ENCODE results near the gene UGT3A2. TPM values are rescaled to one million over a fixed set of nuclear protein-coding genes. Genes with fewer than 3 reads are reported as not detected.
"Not testable (repeated sequence)": the region's sequence is repeated elsewhere in the genome, so short reads cannot be mapped to it uniquely, and the experiment has no call there.

UGT3A2 gene
- total RNA-seq, 1 donor from 2014 or later = 0.86 TPM

GRCh38 chr5:36028816-36029465 is 37.7 kb downstream of the UGT3A2 start:
- Histone ChIP-seq H4K20me1 (ENCODE audit: insufficient read depth, low read length) (no peaks in the 10 kb centered on the region), H3K9ac (ENCODE audit: low read length) (no peak overlapping the region), H3K27me3 (ENCODE audit: insufficient read depth, low read length) (no peaks in the 10 kb centered on the region), H3K27ac (ENCODE audit: low read depth, low read length) (no peak overlapping the region), H3K4me2 (ENCODE audit: low read length) (no peak overlapping the region), H3K4me1 (ENCODE audit: insufficient read depth, low read length) (no peaks in the 10 kb centered on the region), H3K9me3 (ENCODE audit: insufficient read depth, low read depth, low read length) (no peaks in the 10 kb centered on the region), H3K79me2 (ENCODE audit: insufficient read depth, low read length) (no peaks in the 10 kb centered on the region), H3K36me3 (ENCODE audit: insufficient read depth, low read length) (no peaks in the 10 kb centered on the region), H2AFZ (ENCODE audit: low read depth, low read length) (no peak overlapping the region), H3K4me3 (ENCODE audit: insufficient read depth, low read depth, low read length) (no peak overlapping the region)
- DNase-seq (ENCODE audit: low read depth) (no peak), FAIRE-seq (no peak)
- H3K27ac Mint-ChIP-seq (ENCODE audit: unreplicated experiment) = no peak overlapping the region
- H3K4me1 Mint-ChIP-seq (ENCODE audit: low read depth, unreplicated experiment) = peaks cover under 1% of the 10 kb centered on the region
- H3K27me3 Mint-ChIP-seq (ENCODE audit: low read depth, unreplicated experiment) = peaks cover 4% of the 10 kb centered on the region
- no peak for TF ChIP-seq EZH2 (IDR thresholded peaks at IDR 0.05; ENCODE audit: insufficient read depth, low read length)
- no peak for TF ChIP-seq CTCF (IDR thresholded peaks at IDR 0.05; ENCODE audit: insufficient read depth, low read depth, low read length)
- H3K4me3 Mint-ChIP-seq (ENCODE audit: unreplicated experiment) = no peak overlapping the region
- peaks cover 11% of the 10 kb centered on the region for H3K9me3 Mint-ChIP-seq (ENCODE audit: unreplicated experiment)
- peaks cover 3% of the 10 kb centered on the region for H3K36me3 Mint-ChIP-seq (ENCODE audit: low read depth, unreplicated experiment)

GRCh38 chr5:36027711-36028110 is 39.0 kb downstream of the UGT3A2 start:
- Histone ChIP-seq H3K4me1 (ENCODE audit: insufficient read depth, low read length) (no peaks in the 10 kb centered on the region), H3K27me3 (ENCODE audit: insufficient read depth, low read length) (no peaks in the 10 kb centered on the region), H4K20me1 (ENCODE audit: insufficient read depth, low read length) (no peaks in the 10 kb centered on the region), H3K27ac (ENCODE audit: low read depth, low read length) (no peak overlapping the region), H3K4me2 (ENCODE audit: low read length) (no peak overlapping the region), H3K9ac (ENCODE audit: low read length) (no peak overlapping the region), H3K4me3 (ENCODE audit: insufficient read depth, low read depth, low read length) (no peak overlapping the region), H2AFZ (ENCODE audit: low read depth, low read length) (no peak overlapping the region), H3K79me2 (ENCODE audit: insufficient read depth, low read length) (no peaks in the 10 kb centered on the region), H3K36me3 (ENCODE audit: insufficient read depth, low read length) (no peaks in the 10 kb centered on the region), H3K9me3 (ENCODE audit: insufficient read depth, low read depth, low read length) (no peaks in the 10 kb centered on the region)
- TF ChIP-seq CTCF (IDR thresholded peaks at IDR 0.05; ENCODE audit: insufficient read depth, low read depth, low read length) (no peak), EZH2 (IDR thresholded peaks at IDR 0.05; ENCODE audit: insufficient read depth, low read length) (no peak)
- peaks cover 8% of the 10 kb centered on the region for H3K4me1 Mint-ChIP-seq (ENCODE audit: low read depth, unreplicated experiment)
- H3K36me3 Mint-ChIP-seq (ENCODE audit: low read depth, unreplicated experiment) = peaks cover 5% of the 10 kb centered on the region
- H3K27ac Mint-ChIP-seq (ENCODE audit: unreplicated experiment) = no peak overlapping the region
- FAIRE-seq (no peak), DNase-seq (ENCODE audit: low read depth) (no peak)
- H3K4me3 Mint-ChIP-seq (ENCODE audit: unreplicated experiment) = no peak overlapping the region
- H3K9me3 Mint-ChIP-seq (ENCODE audit: unreplicated experiment) = peaks cover 18% of the 10 kb centered on the region
- H3K27me3 Mint-ChIP-seq (ENCODE audit: low read depth, unreplicated experiment) = peaks cover 4% of the 10 kb centered on the region

GRCh38 chr5:36026706-36027465 is 39.8 kb downstream of the UGT3A2 start:
- no peaks in the 10 kb centered on the region for H4K20me1 ChIP-seq (ENCODE audit: insufficient read depth, low read length)
- H3K4me3 Mint-ChIP-seq (ENCODE audit: unreplicated experiment) = no peak overlapping the region
- TF ChIP-seq EZH2 (IDR thresholded peaks at IDR 0.05; ENCODE audit: insufficient read depth, low read length) = no peak
- TF ChIP-seq CTCF (IDR thresholded peaks at IDR 0.05; ENCODE audit: insufficient read depth, low read depth, low read length) = no peak
- no peaks in the 10 kb centered on the region for H3K9me3 ChIP-seq (ENCODE audit: insufficient read depth, low read depth, low read length)
- no peaks in the 10 kb centered on the region for H3K27me3 ChIP-seq (ENCODE audit: insufficient read depth, low read length)
- H3K79me2 ChIP-seq (ENCODE audit: insufficient read depth, low read length) = no peaks in the 10 kb centered on the region
- H3K27ac Mint-ChIP-seq (ENCODE audit: unreplicated experiment) = no peak overlapping the region
- H3K4me2 ChIP-seq (ENCODE audit: low read length) = no peak overlapping the region
- H3K4me1 Mint-ChIP-seq (ENCODE audit: low read depth, unreplicated experiment) = peaks cover 15% of the 10 kb centered on the region
- H3K9me3 Mint-ChIP-seq (ENCODE audit: unreplicated experiment) = peaks cover 18% of the 10 kb centered on the region
- no peak for FAIRE-seq
- no peak for DNase-seq (ENCODE audit: low read depth)
- no peak overlapping the region for H3K9ac ChIP-seq (ENCODE audit: low read length)
- H3K4me1 ChIP-seq (ENCODE audit: insufficient read depth, low read length) = no peaks in the 10 kb centered on the region
- H3K36me3 ChIP-seq (ENCODE audit: insufficient read depth, low read length) = no peaks in the 10 kb centered on the region
- no peak overlapping the region for H3K4me3 ChIP-seq (ENCODE audit: insufficient read depth, low read depth, low read length)
- no peak overlapping the region for H3K27ac ChIP-seq (ENCODE audit: low read depth, low read length)
- no peak overlapping the region for H2AFZ ChIP-seq (ENCODE audit: low read depth, low read length)
- H3K36me3 Mint-ChIP-seq (ENCODE audit: low read depth, unreplicated experiment) = peaks cover 5% of the 10 kb centered on the region
- H3K27me3 Mint-ChIP-seq (ENCODE audit: low read depth, unreplicated experiment) = peaks cover 4% of the 10 kb centered on the region

GRCh38 chr5:36022246-36022645 is 44.4 kb downstream of the UGT3A2 start:
- not testable (repeated sequence) for DNase-seq (ENCODE audit: low read depth); FAIRE-seq; H3K4me1 ChIP-seq (ENCODE audit: insufficient read depth, low read length); H3K79me2 ChIP-seq (ENCODE audit: insufficient read depth, low read length); H3K9me3 ChIP-seq (ENCODE audit: insufficient read depth, low read depth, low read length); H3K27me3 Mint-ChIP-seq (ENCODE audit: low read depth, unreplicated experiment); H3K4me3 ChIP-seq (ENCODE audit: insufficient read depth, low read depth, low read length); H3K27ac ChIP-seq (ENCODE audit: low read depth, low read length); H2AFZ ChIP-seq (ENCODE audit: low read depth, low read length); H3K36me3 ChIP-seq (ENCODE audit: insufficient read depth, low read length); H3K36me3 Mint-ChIP-seq (ENCODE audit: low read depth, unreplicated experiment); H4K20me1 ChIP-seq (ENCODE audit: insufficient read depth, low read length); H3K9ac ChIP-seq (ENCODE audit: low read length); H3K4me2 ChIP-seq (ENCODE audit: low read length); H3K4me3 Mint-ChIP-seq (ENCODE audit: unreplicated experiment); H3K27me3 ChIP-seq (ENCODE audit: insufficient read depth, low read length)
- peaks cover 12% of the 10 kb centered on the region for H3K9me3 Mint-ChIP-seq (ENCODE audit: unreplicated experiment)
- H3K27ac Mint-ChIP-seq (ENCODE audit: unreplicated experiment) = peak overlapping the region; percentile 95
- peaks cover 15% of the 10 kb centered on the region for H3K4me1 Mint-ChIP-seq (ENCODE audit: low read depth, unreplicated experiment)
